Pancreas (tissue), 10 donors: ENCODE results near the gene THTPA. TPM values are rescaled to one million over a fixed set of nuclear protein-coding genes. Genes with fewer than 3 reads are reported as not detected.

Source experiments
- ATAC-seq, 4 donors: fragments of 200-7000 bp; cut with Tn5 transposase; one replicate each; pipeline versions ENCODE4 v1.8.0 to v1.9.1; 2020; ENCODE audit warnings: mild to moderate bottlenecking in 4 of 4, moderate library complexity in 4 of 4
- DNase-seq, 6 donors: peaks; one replicate each; pipeline ENCODE4 v3.0.0-alpha.2; 2020
- FAIRE-seq: peaks from 2 replicates; lab custom pipeline; 2012; peaks lifted over from hg19 to GRCh38; lab: Jason Lieb, UNC
- H3K27ac ChIP-seq, 4 donors: fragments of 200-600 bp; sonication (generic); 1 replicate in 3 of 4; 2 replicates in 1 of 4; pipeline versions ENCODE4 v1.5.0 to v1.8.0; 2020
- H3K27me3 ChIP-seq, 4 donors: fragments of 200-600 bp; one replicate each; pipeline ENCODE4 v1.8.0; 2021
- H3K36me3 ChIP-seq, 3 donors: fragments of 200-600 bp; sonication (generic) in 1 of 3; one replicate each; pipeline versions ENCODE4 v1.5.0 to v1.8.0; 2020 to 2021
- H3K4me1 ChIP-seq, 3 donors: fragments of 200-600 bp; one replicate each; pipeline ENCODE4 v1.8.0; 2021
- H3K4me3 ChIP-seq, 4 donors: fragments of 200-600 bp; sonication (generic) in 2 of 4; one replicate each; pipeline versions ENCODE4 v1.5.0 to v1.8.0; 2020 to 2021
- H3K9me3 ChIP-seq, 4 donors: fragments of 200-600 bp; one replicate each; pipeline ENCODE4 v1.8.0; 2021
- CTCF ChIP-seq, 4 donors: fragments of 200-600 bp; sonication (generic) in 3 of 4; IDR thresholded peaks; one replicate each; pipeline versions ENCODE4 v1.5.0 to v1.8.0; 2021; ENCODE audit warnings: antibody characterized with exemption in 4 of 4
- WGBS, 2 donors: extraction: QIAGEN DNeasy Blood & Tissue Kit; methylation state at CpG; one replicate each; pipeline ENCODE4 v1.1.7; 2013; 5-methylcytosine and 5-hydroxymethylcytosine counted together
- intact Hi-C, 3 donors: fragments of 100-400 bp; cut with DNase I; formaldehyde crosslinking; loops; one replicate each; pipeline versions ENCODE4 v1.11.1 to v1.14.2; 2022
- polyA plus RNA-seq, 2 donors: library from polyadenylated mRNA; stranded (reverse); fragments of 200-250 nt; gene quantifications; one replicate each; pipeline ENCODE4 v1.2.3, GENCODE V29; 2013
- total RNA-seq, 6 donors: library from RNA; stranded (reverse); fragmentation: NEBNext Ultra II Directional in 4 of 6; extraction: Animal tissue kit (Norgen Biotek cat#: 25700) in 4 of 6; gene quantifications; one replicate each; pipeline versions ENCODE4 v1.2.1 to v1.2.4, GENCODE V29; 2021 to 2023
- donor health status: healthy with polysubstance abuse.
- donor health status: DM: no; HTN: no; CAD: no; lungs with moderate emphysema.
- donor health status: DM: no; HTN: no; CAD: no.
- donor health status: control.
- donor health status: control.
- donor health status: Bipolar disorder and iron deficiency.
- donor health status: DM: yes; HTN: yes; CAD: no.
- donor health status: DM: no; HTN: no; CAD: no.
- donor health status: DM: no; HTN: no; CAD: no.
- donor health status: DM: yes; HTN: yes; CAD: no.

Gene THTPA
- total and polyA plus RNA-seq, 8 donors = 5.6 to 11.9 (median 9.3) TPM

- H3K36me3 ChIP-seq = no peaks in the 10 kb centered on the region
- ATAC-seq = peak in 3 of 4 donors; percentile 6 to 20 (median 19)
- intact Hi-C loops = no loop called here
- H3K4me1 ChIP-seq = peaks cover 0 to 3% (median 0%) of the 10 kb centered on the region in 3 donors
- peak overlapping the region in 2 of 4 donors; percentile 66 to 75 for H3K27ac ChIP-seq
- H3K9me3 ChIP-seq = no peaks in the 10 kb centered on the region
- TF ChIP-seq CTCF (IDR thresholded peaks at IDR 0.05) = no peak
- no peaks in the 10 kb centered on the region for H3K27me3 ChIP-seq
- 2 to 4% methylated on average over 37 of the region's 37 CpGs for WGBS, 2 donors
- FAIRE-seq = no peak
- peak in 4 of 6 donors; percentile 43 to 70 (median 58) for DNase-seq
- peak overlapping the region; percentile 40 to 75 (median 52) for H3K4me3 ChIP-seq
Measured at GRCh38 chr14:23550812-23551265, 5.2 kb upstream of the THTPA start.

GRCh38 chr14:23551266-23552028 is 4.6 kb upstream of the THTPA start, which contains the start of gene ZFHX2:
Gene ZFHX2, minus strand, starts transcription at chr14:23551765. Its CDS starts 16,440 bp downstream, at chr14:23535325.
- Histone ChIP-seq H3K27me3 (no peaks in the 10 kb centered on the region), H3K27ac (peak within 1 kb of the TSS in 2 of 4 donors; percentile 66 to 75), H3K36me3 (no peaks in the 10 kb centered on the region), H3K4me3 (peak within 1 kb of the TSS; percentile 40 to 75 (median 52)), H3K4me1 (peaks cover 0 to 3% (median 0%) of the 10 kb centered on the region in 3 donors), H3K9me3 (no peaks in the 10 kb centered on the region)
- intact Hi-C loops = no loop called here
- ATAC-seq (peak; percentile 83 to 87 (median 83)), DNase-seq (peak; percentile 83 to 95 (median 92)), FAIRE-seq (no peak)
- 0 to 1% methylated on average over 44 to 47 of the region's 49 CpGs for WGBS, 2 donors
- no peak for TF ChIP-seq CTCF (IDR thresholded peaks at IDR 0.05)

- peaks cover 0 to 11% (median 6%) of the 10 kb centered on the region in 3 donors for H3K4me1 ChIP-seq
- intact Hi-C loops = no loop called here
- FAIRE-seq (no peak), DNase-seq (no peak), ATAC-seq (no peak)
- peaks cover 0 to 6% (median 0%) of the 10 kb centered on the region in 3 donors for H3K36me3 ChIP-seq
- H3K27me3 ChIP-seq = no peaks in the 10 kb centered on the region
- peak overlapping the region; percentile 70 to 96 (median 90) for H3K4me3 ChIP-seq
- no peak for TF ChIP-seq CTCF (IDR thresholded peaks at IDR 0.05)
- WGBS, 2 donors = 3% methylated on average over 14 of the region's 14 CpGs
- no peaks in the 10 kb centered on the region for H3K9me3 ChIP-seq
- peak overlapping the region; percentile 90 to 94 (median 93) for H3K27ac ChIP-seq
Measured at GRCh38 chr14:23555533-23555881, 564 bp upstream of the THTPA start.

GRCh38 chr14:23556700-23557440 is 799 bp downstream of the THTPA start:
- DNase-seq (peak in 1 of 6 donors; percentile 51), FAIRE-seq (no peak), ATAC-seq (peak in 1 of 4 donors; percentile 1)
- intact Hi-C loops = no loop called here
- peaks cover 0 to 10% (median 6%) of the 10 kb centered on the region in 3 donors for H3K4me1 ChIP-seq
- TF ChIP-seq CTCF (IDR thresholded peaks at IDR 0.05) = no peak
- H3K27me3 ChIP-seq = no peaks in the 10 kb centered on the region
- peaks cover 0 to 17% (median 7%) of the 10 kb centered on the region in 3 donors for H3K36me3 ChIP-seq
- peak overlapping the region; percentile 70 to 96 (median 90) for H3K4me3 ChIP-seq
- H3K27ac ChIP-seq = peak overlapping the region; percentile 90 to 94 (median 93)
- H3K9me3 ChIP-seq = no peaks in the 10 kb centered on the region
- WGBS, 2 donors = 27 to 31% methylated on average over 17 of the region's 17 CpGs
